GM19043 (cell line): ENCODE results near the gene LSM4.

ENCODE experiments used
- ATAC-seq: cut with Tn5 transposase; IDR thresholded peaks from one replicate; pipeline ENCODE4 v1.9.1; 2021; ENCODE audit warnings: low read depth; ENCODE audit not compliant: unreplicated experiment

The LSM4 gene

GRCh38 chr19:18280247-18281081 lies 42.4 kb downstream of the LSM4 start:
- ATAC-seq = no peak

GRCh38 chr19:18279516-18280246 lies 43.2 kb downstream of the LSM4 start:
- ATAC-seq = no peak

DNA sequence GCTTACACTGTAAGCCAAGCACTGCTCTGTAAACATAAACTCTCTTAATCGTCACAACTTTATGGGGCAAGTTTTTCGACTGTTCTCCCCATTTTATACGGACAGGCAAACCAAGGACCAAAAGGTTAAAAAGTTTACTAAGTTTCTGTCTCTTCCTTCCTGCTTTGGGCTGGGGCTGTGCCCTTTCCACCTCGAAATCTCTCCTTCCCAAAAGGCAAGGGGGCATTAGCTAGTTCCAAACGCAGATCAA lies 43.7 kb downstream of the LSM4 start:
- ATAC-seq = no peak

GRCh38 chr19:18278521-18279265 lies 44.2 kb downstream of the LSM4 start:
- no peak for ATAC-seq

DNA sequence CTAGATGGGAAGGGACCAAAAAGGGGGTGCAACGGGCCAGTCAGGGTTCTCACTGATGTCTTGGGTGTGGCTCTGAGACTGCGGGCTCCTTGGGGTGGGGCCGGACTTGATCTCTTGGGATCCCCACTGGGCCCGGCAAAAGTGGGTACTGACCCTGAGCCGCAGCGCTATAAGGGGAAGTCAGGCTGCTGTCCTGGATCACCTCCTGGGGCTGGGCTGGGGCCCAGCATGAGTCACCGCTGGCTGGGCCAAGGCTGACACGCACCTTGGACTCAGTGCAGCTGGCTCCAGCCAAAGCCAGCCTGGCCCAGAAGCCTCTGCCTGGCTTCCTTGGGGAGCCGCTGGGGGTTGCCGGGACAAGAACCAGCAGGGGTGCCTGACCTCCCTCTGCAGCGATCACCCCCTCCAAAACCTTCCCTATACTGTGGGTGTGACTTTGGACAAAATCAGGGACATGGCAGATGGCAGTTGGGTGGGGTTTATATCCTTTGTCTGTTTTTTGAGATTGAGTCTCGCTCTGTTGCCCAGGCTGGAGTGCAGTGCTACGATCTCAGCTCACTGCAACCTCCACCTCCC lies 48.0 kb downstream of the LSM4 start:
- ATAC-seq = no peak

DNA sequence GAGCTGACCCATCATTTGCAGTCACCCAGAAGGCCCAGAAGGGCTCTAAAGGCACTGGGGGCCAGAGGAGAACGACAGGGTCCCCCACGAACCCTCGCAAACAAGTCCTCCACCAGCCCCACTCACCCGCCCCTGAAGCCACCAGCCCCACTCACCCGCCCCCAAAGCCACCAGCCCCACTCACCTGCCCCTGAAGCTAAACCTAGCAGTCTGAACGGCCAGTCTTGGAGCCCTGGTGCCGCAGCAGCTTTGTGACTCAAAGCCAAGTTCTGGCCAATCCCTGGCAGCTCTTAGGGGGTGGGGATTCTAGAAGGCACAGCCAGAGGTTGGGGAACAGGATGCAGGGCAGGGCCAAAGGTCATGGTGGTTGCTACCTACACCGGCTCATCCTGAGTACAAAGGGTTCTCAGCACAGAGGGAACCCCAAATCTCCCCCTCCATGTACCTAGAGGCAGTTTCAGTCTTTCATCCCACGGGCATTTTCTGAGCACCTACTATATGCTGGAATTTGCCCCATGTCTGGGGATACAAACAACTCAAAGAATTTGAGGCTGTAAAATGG lies 48.6 kb downstream of the LSM4 start, which contains the start of gene IQCN:
Gene IQCN, minus strand, starts transcription at position 234 of the 562 bp plus-strand sequence. CDS start 4,974 bp downstream, outside the sequence.
- ATAC-seq = no peak

- no peak for ATAC-seq
Measured at GRCh38 chr19:18273561-18274218, 49.2 kb downstream of the LSM4 start.

GRCh38 chr19:18271433-18271841 lies 51.4 kb downstream of the LSM4 start:
- ATAC-seq = no peak

DNA sequence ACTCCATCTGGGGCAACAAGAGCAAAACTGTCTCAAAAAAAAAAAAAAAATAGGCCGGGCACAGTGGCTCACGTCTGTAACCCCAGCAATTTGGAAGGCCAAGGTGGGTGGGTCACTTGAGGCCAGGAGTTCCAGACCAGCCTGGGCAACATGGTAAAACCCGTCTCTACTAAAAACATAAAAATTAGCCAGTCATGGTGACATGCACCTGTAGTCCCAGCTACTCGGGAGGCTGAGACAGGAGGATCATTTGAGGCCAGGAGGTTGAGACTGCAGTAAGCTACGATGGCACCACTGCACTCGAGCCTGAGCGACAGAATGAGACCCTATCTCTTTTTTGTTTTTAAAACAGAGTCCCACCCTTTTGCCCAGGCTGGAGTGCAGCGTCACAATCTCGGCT lies 52.5 kb downstream of the LSM4 start:
- no peak for ATAC-seq

DNA sequence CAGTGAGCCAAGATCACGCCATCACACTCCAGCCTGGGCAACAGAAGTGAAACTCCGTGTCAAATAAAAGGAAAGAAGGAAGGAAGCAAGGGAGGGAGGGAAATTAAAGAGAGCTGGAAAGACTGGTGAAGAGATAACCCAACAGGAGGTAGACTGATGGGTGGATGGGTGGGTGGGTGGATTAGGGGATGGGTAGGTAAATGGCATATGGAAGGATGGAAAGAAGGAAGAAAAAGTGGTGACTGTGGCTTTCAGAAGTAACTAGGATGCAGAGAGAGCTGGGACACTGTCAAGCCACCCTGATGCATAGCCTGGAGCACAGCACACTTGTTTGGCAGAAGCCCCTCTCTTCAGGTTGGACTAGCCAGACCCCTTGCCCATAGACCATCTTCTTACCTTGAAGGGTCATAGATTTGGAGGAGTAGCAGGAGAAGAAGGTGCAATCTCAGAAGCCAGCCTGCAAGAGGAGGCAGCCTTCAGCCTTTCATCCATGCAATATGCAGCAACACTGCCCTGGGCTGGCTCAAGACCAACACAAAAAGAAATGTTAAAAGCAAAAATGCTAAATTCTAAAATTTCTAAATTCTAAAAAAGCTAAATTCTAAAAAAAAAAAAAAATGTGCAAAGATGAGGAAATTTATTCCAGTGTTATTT lies 53.7 kb downstream of the LSM4 start:
- ATAC-seq = no peak

DNA sequence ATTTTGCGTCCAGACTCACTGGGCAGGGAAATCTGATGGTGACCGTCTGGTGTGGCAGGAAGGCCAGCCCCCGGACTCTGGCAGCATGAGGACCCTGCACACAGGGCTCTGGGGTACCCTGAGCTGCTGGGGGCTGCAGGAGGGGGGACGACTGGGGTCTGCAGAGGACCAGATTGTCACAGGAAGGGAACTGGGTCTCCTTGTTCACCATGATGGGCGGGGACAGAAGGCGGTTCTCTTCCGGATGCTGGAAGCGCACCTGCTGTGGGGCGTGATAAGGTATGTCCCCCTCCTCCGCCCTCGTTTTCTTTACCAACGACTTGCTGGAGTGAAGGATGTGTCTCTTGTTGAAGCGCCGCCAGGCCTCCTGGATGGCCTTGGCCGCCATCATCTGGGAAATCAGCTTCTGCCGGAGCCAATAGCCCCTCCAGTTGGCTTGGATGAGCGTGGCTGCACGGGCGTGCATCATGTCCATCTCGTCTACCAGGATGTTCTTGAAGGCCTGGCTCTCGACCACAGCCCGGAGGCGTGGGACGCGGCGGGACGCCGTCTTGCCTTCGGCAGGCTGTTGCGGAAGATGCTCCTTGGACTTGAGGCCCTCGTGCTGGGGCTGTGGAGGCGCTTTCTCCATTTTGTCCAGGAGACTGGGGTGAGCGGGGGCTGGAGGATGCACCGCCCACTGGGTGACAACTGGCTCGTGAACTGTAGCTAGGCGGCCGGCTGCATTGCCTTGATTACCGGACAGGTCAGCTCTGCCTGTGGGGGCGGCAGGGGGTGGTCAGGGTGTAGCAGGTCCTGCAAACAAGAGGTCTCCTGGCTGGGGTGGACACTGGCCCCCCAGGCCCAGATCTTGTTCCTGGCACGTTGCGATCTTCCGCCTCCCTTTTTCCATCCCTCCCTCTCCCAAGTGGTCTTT lies 55.8 kb downstream of the LSM4 start:
- ATAC-seq = no peak

DNA sequence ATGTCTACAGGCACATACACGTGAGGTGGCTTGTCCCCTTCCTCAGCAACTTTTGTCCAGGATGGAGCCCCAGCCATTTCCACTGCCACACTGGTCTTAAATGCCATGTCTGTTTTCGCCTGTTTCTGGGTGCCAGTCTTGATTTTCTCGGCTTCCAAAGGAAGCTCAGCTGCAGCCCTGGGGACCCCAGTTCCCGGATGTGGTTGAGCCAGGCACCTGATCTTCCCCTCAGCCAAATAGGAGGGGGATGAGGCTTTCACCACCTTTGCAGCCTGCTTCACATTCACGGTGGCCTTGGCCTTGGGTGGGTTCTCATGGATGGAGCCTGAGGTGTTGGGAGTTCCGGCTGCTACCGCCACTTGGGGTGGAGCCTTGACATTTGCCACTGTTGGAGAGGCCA lies 57.3 kb downstream of the LSM4 start:
- ATAC-seq = no peak

GRCh38 chr19:18264971-18265540 lies 57.8 kb downstream of the LSM4 start:
- ATAC-seq = no peak

GRCh38 chr19:18264137-18264854 lies 58.6 kb downstream of the LSM4 start:
- ATAC-seq = no peak

DNA sequence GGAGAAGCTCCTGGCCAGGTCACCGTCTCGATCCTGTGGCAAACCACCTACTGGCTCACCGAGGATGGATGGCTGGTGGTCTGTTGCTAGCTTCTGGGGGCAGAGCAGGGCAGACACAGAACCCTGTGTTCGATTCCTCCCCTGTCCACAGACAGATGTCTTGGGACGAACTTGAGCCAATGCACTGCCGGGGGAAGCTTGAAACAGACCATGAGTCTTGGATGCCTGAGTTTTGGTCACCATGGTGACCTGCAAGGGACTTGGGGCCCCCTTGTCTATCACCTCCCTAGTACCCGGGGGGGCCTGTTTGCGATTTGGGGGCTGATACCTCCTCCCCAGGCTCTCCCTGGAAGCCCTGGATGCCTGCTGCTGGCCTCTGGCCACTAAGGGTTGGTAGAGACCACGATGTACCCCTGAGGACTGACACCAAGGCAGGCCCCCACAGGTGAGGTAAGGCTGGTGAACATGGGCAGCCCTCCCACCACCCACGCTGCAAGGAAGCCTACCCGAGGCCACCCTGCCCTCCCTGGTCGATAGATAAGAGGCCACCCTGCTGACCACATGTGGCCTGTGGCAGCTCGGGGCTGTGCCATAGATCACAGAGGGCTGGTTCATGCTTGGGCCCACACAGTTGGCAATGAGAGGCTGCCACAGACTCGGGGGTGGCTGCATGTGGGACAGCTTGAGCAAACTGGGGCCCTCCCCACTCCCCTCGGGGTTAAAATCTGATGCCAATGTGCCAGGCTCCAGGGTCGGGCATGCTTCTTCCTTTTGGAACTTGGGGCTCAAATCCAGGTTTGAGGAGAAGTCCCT lies 59.3 kb downstream of the LSM4 start:
- ATAC-seq = no peak

DNA sequence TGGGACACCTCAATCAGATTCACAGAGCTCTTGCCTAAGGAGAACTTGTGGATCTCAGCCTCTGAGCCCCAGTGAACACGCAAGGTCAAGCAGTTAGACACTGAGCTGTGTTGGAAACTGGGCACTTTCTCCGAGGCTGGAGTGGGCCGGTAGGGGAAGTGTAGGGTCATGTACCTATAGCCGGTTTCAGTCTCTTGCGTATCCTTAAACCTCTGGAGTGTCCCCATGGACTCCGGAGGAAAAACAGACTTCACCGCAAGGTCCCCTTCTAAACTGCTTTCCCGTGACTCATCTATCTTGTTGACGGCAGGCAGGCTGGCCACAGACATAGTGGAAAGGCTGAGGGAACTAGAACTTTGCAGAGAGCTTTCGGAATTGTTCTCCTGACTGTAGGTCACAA lies 60.0 kb downstream of the LSM4 start:
- no peak for ATAC-seq

DNA sequence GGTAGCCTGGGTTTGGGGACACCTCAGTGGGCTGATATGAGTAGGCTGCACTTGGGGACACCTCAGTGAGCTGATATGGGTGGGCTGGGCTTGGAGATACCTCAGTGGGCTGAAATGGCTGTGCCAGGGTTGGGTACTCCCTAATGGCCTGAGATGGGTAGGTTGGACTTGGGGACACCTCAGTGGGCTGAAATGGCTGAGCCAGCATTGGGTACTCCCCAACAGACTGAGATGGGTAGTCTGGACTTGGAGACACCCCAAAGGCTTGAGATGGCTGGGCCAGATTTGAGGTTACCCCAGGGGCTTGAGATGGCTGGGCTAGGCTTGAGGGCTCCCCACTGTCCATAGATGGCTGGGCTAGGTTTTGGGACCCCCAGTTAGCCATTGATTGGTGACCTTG lies 60.7 kb downstream of the LSM4 start:
- ATAC-seq = no peak
